ENCODE data around the gene MYOT. TPM values are rescaled to one million over a fixed set of nuclear protein-coding genes. Genes with fewer than 3 reads are reported as not detected.

The MYOT gene
- total and polyA plus RNA-seq, 12 donors, result 6.4 to 180 (median 11.7) TPM

DNA sequence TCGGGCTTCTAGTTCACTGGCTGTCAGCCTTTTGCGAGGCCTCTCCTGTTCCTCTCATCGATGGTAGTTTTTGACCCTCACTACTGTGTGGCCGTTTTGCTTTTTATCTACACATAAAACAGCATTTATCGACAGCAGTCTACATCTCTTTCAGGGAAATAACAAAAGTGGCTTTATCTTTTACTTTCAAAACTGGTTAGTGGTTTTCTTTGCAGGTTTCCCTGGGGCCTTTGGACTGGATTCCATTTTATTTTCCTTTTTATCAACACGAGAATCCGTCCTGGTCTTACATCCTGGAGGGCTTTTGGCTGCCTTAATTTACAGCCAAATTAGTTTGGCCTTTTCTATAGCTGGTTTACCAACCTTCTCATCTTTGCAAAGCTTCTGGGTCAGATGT is 20.8 kb downstream of the MYOT start:
- Histone ChIP-seq H3K36me3 (peaks cover 0 to 3% (median 0%) of the 10 kb centered on the region in 9 donors), H3K9me3 (no peaks in the 10 kb centered on the region), H3K27me3 (no peaks in the 10 kb centered on the region), H3K27ac (peak overlapping the region; percentile 83 to 96 (median 92)), H3K4me3 (peak overlapping the region; percentile 41 to 65 (median 60)), H3K4me1 (peaks cover 0 to 34% (median 16%) of the 10 kb centered on the region in 9 donors)
- ATAC-seq, result peak in 3 of 8 donors; percentile 31 to 35 (median 34)
- intact Hi-C loops (cut with DNase I), result loop anchor here in 5 of 10 donors (2.0 to 10.0 kb wide), 4 partner anchors 30 to 114 kb away; no protein-coding TSS in a partner anchor
- no peak for DNase-seq
- TF ChIP-seq, protein P1, sequence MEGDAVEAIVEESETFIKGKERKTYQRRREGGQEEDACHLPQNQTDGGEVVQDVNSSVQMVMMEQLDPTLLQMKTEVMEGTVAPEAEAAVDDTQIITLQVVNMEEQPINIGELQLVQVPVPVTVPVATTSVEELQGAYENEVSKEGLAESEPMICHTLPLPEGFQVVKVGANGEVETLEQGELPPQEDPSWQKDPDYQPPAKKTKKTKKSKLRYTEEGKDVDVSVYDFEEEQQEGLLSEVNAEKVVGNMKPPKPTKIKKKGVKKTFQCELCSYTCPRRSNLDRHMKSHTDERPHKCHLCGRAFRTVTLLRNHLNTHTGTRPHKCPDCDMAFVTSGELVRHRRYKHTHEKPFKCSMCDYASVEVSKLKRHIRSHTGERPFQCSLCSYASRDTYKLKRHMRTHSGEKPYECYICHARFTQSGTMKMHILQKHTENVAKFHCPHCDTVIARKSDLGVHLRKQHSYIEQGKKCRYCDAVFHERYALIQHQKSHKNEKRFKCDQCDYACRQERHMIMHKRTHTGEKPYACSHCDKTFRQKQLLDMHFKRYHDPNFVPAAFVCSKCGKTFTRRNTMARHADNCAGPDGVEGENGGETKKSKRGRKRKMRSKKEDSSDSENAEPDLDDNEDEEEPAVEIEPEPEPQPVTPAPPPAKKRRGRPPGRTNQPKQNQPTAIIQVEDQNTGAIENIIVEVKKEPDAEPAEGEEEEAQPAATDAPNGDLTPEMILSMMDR (IDR thresholded peaks at IDR 0.05), result no peak
- WGBS, 2 donors, result 16 to 27% methylated on average over 7 of the region's 7 CpGs

DNA sequence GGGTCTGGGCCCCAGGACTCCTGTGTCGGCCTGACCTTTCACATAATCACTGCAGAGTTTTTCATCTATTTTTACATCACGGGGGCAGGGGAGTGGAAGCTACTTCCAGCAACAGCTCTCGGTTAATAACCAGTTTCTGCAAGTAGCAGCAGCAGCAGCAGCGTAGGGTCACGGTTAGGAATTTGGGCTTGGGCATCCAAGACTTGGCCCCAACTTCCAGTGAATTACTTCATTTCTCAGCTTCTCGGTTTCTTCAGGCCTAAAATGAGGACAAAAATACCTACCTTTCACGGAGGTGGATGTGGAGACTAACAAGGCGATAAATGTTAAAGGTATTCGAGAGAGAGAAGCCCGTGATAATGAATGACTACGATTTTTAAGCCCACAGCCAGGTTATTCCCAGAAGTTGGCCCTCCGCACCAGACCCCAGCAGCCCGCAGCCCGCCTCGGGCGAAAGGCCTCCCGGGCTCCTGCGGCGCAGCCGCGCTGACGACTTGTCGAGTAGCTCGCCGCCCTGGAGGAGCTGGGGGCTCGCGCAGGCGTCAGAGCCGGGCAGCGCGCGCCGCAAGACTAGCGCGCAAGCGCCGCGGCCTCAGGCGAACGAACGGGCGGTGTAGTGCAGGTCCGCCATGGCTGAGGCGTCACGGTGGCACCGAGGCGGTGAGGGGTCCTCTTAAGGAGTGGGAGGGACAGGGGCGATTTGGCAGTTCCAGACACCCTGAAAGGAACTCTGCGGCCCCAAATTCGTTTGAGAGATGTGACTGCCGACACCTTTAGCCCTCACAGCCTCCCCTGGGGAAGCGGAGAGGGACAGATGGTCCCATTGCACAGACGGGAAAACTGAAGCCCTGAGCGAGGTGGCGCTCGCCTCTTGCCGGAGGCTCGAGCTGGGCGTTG is 21.5 kb downstream of the MYOT start, which contains the start of gene PKD2L2:
Gene PKD2L2, plus strand, starts transcription at position 595 of the 897 bp plus-strand sequence. Its CDS starts 35 bp downstream, at position 630.
- Histone ChIP-seq H3K36me3 (no peaks in the 10 kb centered on the region), H3K9me3 (no peaks in the 10 kb centered on the region), H3K27ac (peak within 1 kb of the TSS; percentile 83 to 96 (median 92)), H3K4me1 (peaks cover 0 to 34% (median 22%) of the 10 kb centered on the region in 9 donors), H3K4me3 (peak within 1 kb of the TSS; percentile 41 to 65 (median 60)), H3K27me3 (no peaks in the 10 kb centered on the region)
- ATAC-seq, result peak; percentile 97 to 99 (median 98)
- DNase-seq, result peak; percentile 84 to 91
- TF ChIP-seq, protein P1 (IDR thresholded peaks at IDR 0.05), result peak in 4 of 9 donors; percentile 16 to 40 (median 26)
- intact Hi-C loops (cut with DNase I), result loop anchor here in 5 of 10 donors (2.0 to 10.0 kb wide), 4 partner anchors 30 to 114 kb away; no protein-coding TSS in a partner anchor
- 9 to 10% methylated on average over 59 of the region's 59 CpGs for WGBS, 2 donors

DNA sequence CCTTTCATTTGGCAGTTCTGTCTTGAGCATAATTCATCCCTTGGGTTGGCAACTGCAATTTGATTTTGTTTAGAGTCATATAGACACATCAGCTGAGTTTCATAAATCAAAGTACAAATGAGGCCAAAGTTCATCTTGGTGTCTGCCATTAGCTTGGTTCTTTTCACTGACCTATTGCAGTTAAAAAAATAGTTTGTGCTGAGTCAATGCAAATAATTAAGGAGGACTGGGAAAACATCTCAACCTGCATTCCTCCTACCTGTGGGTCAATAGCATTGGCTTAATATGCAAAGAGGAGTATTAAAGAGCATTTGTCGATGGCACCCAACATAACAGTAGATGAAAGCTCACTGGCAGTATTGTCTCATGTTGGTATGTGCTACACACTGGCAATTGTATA is 23.2 kb downstream of the MYOT start:
- peak overlapping the region in 2 of 10 donors; percentile 34 to 96 for H3K27ac ChIP-seq
- no peak overlapping the region for H3K4me3 ChIP-seq
- peaks cover 0 to 34% (median 23%) of the 10 kb centered on the region in 9 donors for H3K4me1 ChIP-seq
- intact Hi-C loops (cut with DNase I), result loop anchor here in 1 of 10 donors (5.0 kb wide), 1 partner anchor 61 kb away; no protein-coding TSS in a partner anchor
- TF ChIP-seq, protein P1 (IDR thresholded peaks at IDR 0.05), result no peak
- 90 to 92% methylated on average over 1 of the region's 1 CpG for WGBS, 2 donors
- no peaks in the 10 kb centered on the region for H3K27me3 ChIP-seq
- no peaks in the 10 kb centered on the region for H3K9me3 ChIP-seq
- DNase-seq (no peak), ATAC-seq (no peak)
- no peaks in the 10 kb centered on the region for H3K36me3 ChIP-seq

DNA sequence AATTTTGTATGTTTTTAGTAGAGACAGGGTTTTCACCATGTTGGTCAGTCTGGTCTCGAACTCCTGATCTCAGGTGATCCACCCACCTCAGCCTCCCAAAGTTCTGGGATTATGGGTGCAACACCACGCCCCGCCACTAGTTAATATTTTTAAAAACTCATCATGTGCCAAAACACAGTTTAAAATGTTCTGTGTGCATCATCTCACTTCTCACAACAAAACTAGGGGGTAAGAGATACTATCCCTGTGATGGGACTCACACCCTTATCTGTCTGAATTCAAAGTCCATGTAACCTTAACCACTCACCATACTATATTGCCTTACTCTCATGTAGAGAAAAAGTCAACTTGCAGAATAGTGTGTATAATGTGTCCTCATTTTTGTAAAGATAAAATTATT is 24.2 kb downstream of the MYOT start:
- Histone ChIP-seq H3K36me3 (no peaks in the 10 kb centered on the region), H3K4me1 (peaks cover 0 to 30% (median 19%) of the 10 kb centered on the region in 9 donors), H3K27me3 (no peaks in the 10 kb centered on the region), H3K27ac (no peak overlapping the region), H3K9me3 (no peaks in the 10 kb centered on the region), H3K4me3 (no peak overlapping the region)
- TF ChIP-seq, protein P1 (IDR thresholded peaks at IDR 0.05), result peak in 2 of 9 donors; percentile 21 to 36
- DNase-seq (no peak), ATAC-seq (no peak)
- WGBS, 2 donors, result 91 to 95% methylated on average over 3 of the region's 3 CpGs
- intact Hi-C loops (cut with DNase I), result loop anchor here in 1 of 10 donors (5.0 kb wide), 1 partner anchor 60 kb away; no protein-coding TSS in a partner anchor

Data from heart right ventricle (tissue), 16 donors.